WTC11 (cell line): ENCODE measurements around the gene DDX4. TPM values are rescaled to one million over a fixed set of nuclear protein-coding genes. Genes with fewer than 3 reads are reported as not detected.
A peak's percentile ranks its signal among the peaks of the same experiment; 100 is the strongest.

Source experiments
- ATAC-seq: fragments of 200-7000 bp; cut with Tn5 transposase; 2 replicates; pipeline ENCODE4 v1.10.0; 2021; ENCODE audit warnings: mild to moderate bottlenecking, moderate library complexity
- CTCF ChIA-PET: fragments of 300-600 bp; sonication (Branson Sonifier 250); formaldehyde crosslinking; loops from one replicate; lab custom pipeline; 2021; ENCODE audit warnings: antibody characterized with exemption; lab: Charles Lee
- POLR2A ChIA-PET: fragments of 350-600 bp; sonication (Branson Sonifier 250); formaldehyde crosslinking; loops from one replicate; lab custom pipeline; 2021; ENCODE audit warnings: antibody characterized with exemption; lab: Charles Lee
- DNase-seq: peaks from one replicate; pipeline ENCODE4 v3.0.0; 2021; ENCODE audit warnings: low spot score
- H3K27ac Mint-ChIP-seq: 2 replicates; pipeline ENCODE4 v1.8.0; 2021; ENCODE audit warnings: mixed read lengths
- H3K27me3 Mint-ChIP-seq: 2 replicates; pipeline ENCODE4 v1.8.0; 2021; ENCODE audit warnings: low read depth, mild to moderate bottlenecking, moderate library complexity, mixed read lengths
- H3K36me3 Mint-ChIP-seq: 2 replicates; pipeline ENCODE4 v1.8.0; 2021; ENCODE audit warnings: mixed read lengths
- H3K4me1 Mint-ChIP-seq: 2 replicates; pipeline ENCODE4 v1.8.0; 2022; ENCODE audit warnings: mixed read lengths
- H3K4me3 Mint-ChIP-seq: 2 replicates; pipeline ENCODE4 v1.8.0; 2021; ENCODE audit warnings: mild to moderate bottlenecking, moderate library complexity, mixed read lengths
- H3K9me3 Mint-ChIP-seq: 2 replicates; pipeline ENCODE4 v1.8.0; 2021; ENCODE audit warnings: mixed read lengths
- CTCF ChIP-seq: fragments of 200-600 bp; IDR thresholded peaks from 2 replicates; pipeline ENCODE4 v1.8.0; 2022; ENCODE audit warnings: antibody characterized with exemption
- GRHL2 ChIP-seq: fragments of 250-450 bp; sonication (Bioruptor Pico); IDR thresholded peaks from 2 replicates; pipeline ENCODE4 v1.8.0; 2022; ENCODE audit warnings: mild to moderate bottlenecking, moderate library complexity; ENCODE audit not compliant: insufficient replicate concordance, severe bottlenecking
- GTF2I ChIP-seq: fragments of 250-450 bp; sonication (Bioruptor Pico); conservative IDR thresholded peaks from 2 replicates; pipeline ENCODE4 v1.4.0; 2021; ENCODE audit warnings: mild to moderate bottlenecking
- JAZF1 ChIP-seq: fragments of 250-450 bp; sonication (Bioruptor Pico); IDR thresholded peaks from 2 replicates; pipeline ENCODE4 v1.9.0; 2021; ENCODE audit warnings: moderate library complexity, mild to moderate bottlenecking, inconsistent platforms
- NFYB ChIP-seq: sonication (generic); formaldehyde crosslinking; conservative IDR thresholded peaks from 2 replicates; pipeline ENCODE4 v1.8.0; 2022; ENCODE audit warnings: low read depth, missing genetic modification reagents
- NR3C1 ChIP-seq: sonication (generic); formaldehyde crosslinking; conservative IDR thresholded peaks from 2 replicates; pipeline ENCODE4 v1.8.1; 2023; ENCODE audit warnings: low read depth, mild to moderate bottlenecking, missing genetic modification reagents
- PRRX2 ChIP-seq: fragments of 250-450 bp; sonication (Bioruptor Pico); IDR thresholded peaks from 2 replicates; pipeline ENCODE4 v1.8.0; 2021; ENCODE audit warnings: mild to moderate bottlenecking
- RELA ChIP-seq: sonication (generic); formaldehyde crosslinking; IDR thresholded peaks from 2 replicates; pipeline ENCODE4 v1.8.1; 2022; ENCODE audit warnings: missing genetic modification reagents, mild to moderate bottlenecking, borderline replicate concordance
- STAT6 ChIP-seq: sonication (generic); formaldehyde crosslinking; conservative IDR thresholded peaks from 2 replicates; pipeline ENCODE4 v1.8.1; 2023; ENCODE audit warnings: mild to moderate bottlenecking, low read depth, missing genetic modification reagents, moderate library complexity
- USF1 ChIP-seq: sonication (generic); formaldehyde crosslinking; IDR thresholded peaks from 2 replicates; pipeline ENCODE4 v1.8.0; 2022; ENCODE audit warnings: mild to moderate bottlenecking, missing genetic modification reagents
- ZBTB21 ChIP-seq: sonication (generic); formaldehyde crosslinking; IDR thresholded peaks from 2 replicates; pipeline ENCODE4 v1.8.1; 2023; ENCODE audit warnings: mild to moderate bottlenecking, missing genetic modification reagents, borderline replicate concordance
- ZNF232 ChIP-seq: sonication (generic); formaldehyde crosslinking; IDR thresholded peaks from 2 replicates; pipeline ENCODE4 v1.8.0; 2022; ENCODE audit warnings: mild to moderate bottlenecking, missing genetic modification reagents
- ZNF416 ChIP-seq: fragments of 250-450 bp; sonication (Bioruptor Pico); IDR thresholded peaks from 2 replicates; pipeline ENCODE4 v1.9.0; 2021; ENCODE audit warnings: mild to moderate bottlenecking, inconsistent platforms
- ZNF425 ChIP-seq: fragments of 250-450 bp; sonication (Bioruptor Pico); conservative IDR thresholded peaks from 2 replicates; pipeline ENCODE4 v1.9.0; 2021; ENCODE audit warnings: mild to moderate bottlenecking
- total RNA-seq: library from RNA; stranded (reverse); gene quantifications from 3 replicates; pipeline ENCODE4 v1.2.3, GENCODE V29; 2021
- TF ChIP-seq, protein P1 (sequence below): sonication (generic); formaldehyde crosslinking; IDR thresholded peaks from 2 replicates; pipeline ENCODE4 v1.8.0; 2022; ENCODE audit warnings: missing genetic modification reagents
- TF ChIP-seq, protein P2 (sequence below): sonication (generic); formaldehyde crosslinking; IDR thresholded peaks from 2 replicates; pipeline ENCODE4 v1.8.1; 2022; ENCODE audit warnings: mild to moderate bottlenecking, missing genetic modification reagents, moderate library complexity, borderline replicate concordance
- TF ChIP-seq, protein P3 (sequence below): sonication (generic); formaldehyde crosslinking; IDR thresholded peaks from 2 replicates; pipeline ENCODE4 v1.8.1; 2023; ENCODE audit warnings: mild to moderate bottlenecking, missing genetic modification reagents, borderline replicate concordance
- TF ChIP-seq, protein P4 (sequence below): fragments of 250-450 bp; sonication (Bioruptor Pico); IDR thresholded peaks from 2 replicates; pipeline ENCODE4 v1.8.0; 2021; ENCODE audit warnings: mild to moderate bottlenecking

DDX4 gene
- total RNA-seq, 1 experiment from 2014 or later: not detected

DNA sequence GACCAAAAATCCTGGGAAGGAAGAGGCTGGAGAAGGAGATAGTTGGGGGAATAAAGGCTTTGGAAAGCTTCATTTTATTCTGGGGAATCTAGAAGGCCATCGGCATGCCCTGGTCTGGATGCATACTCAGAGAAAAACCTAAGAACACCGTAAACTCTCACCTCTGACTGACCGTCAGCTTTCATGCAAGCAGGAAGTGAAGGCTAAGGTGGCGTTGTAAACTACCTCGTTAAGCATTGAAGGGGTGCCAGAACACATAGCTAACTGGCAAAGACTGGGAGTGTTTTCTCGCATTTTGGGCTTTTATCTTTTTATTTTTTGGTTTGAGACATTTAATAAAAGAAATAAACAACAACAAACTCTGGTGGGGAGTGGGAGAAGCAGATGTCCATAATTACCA is 23.1 kb upstream of the DDX4 start:
- ATAC-seq: no peak
- peaks cover 19% of the 10 kb centered on the region for H3K36me3 Mint-ChIP-seq
- H3K9me3 Mint-ChIP-seq: peaks cover 41% of the 10 kb centered on the region
- peak overlapping the region; percentile 30; the same call in 1 of the 2 replicates for H3K27ac Mint-ChIP-seq
- H3K27me3 Mint-ChIP-seq: no peaks in the 10 kb centered on the region
- CTCF ChIA-PET: no interaction called here
- H3K4me3 Mint-ChIP-seq: no peak overlapping the region
- no peak for DNase-seq
- POLR2A ChIA-PET: no interaction called here
- peaks cover 17% of the 10 kb centered on the region for H3K4me1 Mint-ChIP-seq
- TF ChIP-seq USF1 (CRISPR knock-in tag) (no peak), CTCF (no peak), ZNF232 (CRISPR knock-in tag) (no peak), GRHL2 (CRISPR knock-in tag) (no peak), RELA (CRISPR knock-in tag) (no peak), NR3C1 (CRISPR knock-in tag) (no peak), ZNF425 (CRISPR knock-in tag) (no peak), STAT6 (no peak), GTF2I (CRISPR knock-in tag) (no peak), JAZF1 (CRISPR knock-in tag) (no peak), PRRX2 (CRISPR knock-in tag) (no peak), NFYB (no peak), ZNF416 (CRISPR knock-in tag) (no peak), ZBTB21 (CRISPR knock-in tag) (no peak)
- TF ChIP-seq, protein P1, sequence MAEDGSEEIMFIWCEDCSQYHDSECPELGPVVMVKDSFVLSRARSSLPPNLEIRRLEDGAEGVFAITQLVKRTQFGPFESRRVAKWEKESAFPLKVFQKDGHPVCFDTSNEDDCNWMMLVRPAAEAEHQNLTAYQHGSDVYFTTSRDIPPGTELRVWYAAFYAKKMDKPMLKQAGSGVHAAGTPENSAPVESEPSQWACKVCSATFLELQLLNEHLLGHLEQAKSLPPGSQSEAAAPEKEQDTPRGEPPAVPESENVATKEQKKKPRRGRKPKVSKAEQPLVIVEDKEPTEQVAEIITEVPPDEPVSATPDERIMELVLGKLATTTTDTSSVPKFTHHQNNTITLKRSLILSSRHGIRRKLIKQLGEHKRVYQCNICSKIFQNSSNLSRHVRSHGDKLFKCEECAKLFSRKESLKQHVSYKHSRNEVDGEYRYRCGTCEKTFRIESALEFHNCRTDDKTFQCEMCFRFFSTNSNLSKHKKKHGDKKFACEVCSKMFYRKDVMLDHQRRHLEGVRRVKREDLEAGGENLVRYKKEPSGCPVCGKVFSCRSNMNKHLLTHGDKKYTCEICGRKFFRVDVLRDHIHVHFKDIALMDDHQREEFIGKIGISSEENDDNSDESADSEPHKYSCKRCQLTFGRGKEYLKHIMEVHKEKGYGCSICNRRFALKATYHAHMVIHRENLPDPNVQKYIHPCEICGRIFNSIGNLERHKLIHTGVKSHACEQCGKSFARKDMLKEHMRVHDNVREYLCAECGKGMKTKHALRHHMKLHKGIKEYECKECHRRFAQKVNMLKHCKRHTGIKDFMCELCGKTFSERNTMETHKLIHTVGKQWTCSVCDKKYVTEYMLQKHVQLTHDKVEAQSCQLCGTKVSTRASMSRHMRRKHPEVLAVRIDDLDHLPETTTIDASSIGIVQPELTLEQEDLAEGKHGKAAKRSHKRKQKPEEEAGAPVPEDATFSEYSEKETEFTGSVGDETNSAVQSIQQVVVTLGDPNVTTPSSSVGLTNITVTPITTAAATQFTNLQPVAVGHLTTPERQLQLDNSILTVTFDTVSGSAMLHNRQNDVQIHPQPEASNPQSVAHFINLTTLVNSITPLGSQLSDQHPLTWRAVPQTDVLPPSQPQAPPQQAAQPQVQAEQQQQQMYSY (CRISPR knock-in tag): no peak
- TF ChIP-seq, protein P2, sequence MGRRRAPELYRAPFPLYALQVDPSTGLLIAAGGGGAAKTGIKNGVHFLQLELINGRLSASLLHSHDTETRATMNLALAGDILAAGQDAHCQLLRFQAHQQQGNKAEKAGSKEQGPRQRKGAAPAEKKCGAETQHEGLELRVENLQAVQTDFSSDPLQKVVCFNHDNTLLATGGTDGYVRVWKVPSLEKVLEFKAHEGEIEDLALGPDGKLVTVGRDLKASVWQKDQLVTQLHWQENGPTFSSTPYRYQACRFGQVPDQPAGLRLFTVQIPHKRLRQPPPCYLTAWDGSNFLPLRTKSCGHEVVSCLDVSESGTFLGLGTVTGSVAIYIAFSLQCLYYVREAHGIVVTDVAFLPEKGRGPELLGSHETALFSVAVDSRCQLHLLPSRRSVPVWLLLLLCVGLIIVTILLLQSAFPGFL (CRISPR knock-in tag): no peak
- TF ChIP-seq, protein P3, sequence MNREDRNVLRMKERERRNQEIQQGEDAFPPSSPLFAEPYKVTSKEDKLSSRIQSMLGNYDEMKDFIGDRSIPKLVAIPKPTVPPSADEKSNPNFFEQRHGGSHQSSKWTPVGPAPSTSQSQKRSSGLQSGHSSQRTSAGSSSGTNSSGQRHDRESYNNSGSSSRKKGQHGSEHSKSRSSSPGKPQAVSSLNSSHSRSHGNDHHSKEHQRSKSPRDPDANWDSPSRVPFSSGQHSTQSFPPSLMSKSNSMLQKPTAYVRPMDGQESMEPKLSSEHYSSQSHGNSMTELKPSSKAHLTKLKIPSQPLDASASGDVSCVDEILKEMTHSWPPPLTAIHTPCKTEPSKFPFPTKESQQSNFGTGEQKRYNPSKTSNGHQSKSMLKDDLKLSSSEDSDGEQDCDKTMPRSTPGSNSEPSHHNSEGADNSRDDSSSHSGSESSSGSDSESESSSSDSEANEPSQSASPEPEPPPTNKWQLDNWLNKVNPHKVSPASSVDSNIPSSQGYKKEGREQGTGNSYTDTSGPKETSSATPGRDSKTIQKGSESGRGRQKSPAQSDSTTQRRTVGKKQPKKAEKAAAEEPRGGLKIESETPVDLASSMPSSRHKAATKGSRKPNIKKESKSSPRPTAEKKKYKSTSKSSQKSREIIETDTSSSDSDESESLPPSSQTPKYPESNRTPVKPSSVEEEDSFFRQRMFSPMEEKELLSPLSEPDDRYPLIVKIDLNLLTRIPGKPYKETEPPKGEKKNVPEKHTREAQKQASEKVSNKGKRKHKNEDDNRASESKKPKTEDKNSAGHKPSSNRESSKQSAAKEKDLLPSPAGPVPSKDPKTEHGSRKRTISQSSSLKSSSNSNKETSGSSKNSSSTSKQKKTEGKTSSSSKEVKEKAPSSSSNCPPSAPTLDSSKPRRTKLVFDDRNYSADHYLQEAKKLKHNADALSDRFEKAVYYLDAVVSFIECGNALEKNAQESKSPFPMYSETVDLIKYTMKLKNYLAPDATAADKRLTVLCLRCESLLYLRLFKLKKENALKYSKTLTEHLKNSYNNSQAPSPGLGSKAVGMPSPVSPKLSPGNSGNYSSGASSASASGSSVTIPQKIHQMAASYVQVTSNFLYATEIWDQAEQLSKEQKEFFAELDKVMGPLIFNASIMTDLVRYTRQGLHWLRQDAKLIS: no peak
- TF ChIP-seq, protein P4, sequence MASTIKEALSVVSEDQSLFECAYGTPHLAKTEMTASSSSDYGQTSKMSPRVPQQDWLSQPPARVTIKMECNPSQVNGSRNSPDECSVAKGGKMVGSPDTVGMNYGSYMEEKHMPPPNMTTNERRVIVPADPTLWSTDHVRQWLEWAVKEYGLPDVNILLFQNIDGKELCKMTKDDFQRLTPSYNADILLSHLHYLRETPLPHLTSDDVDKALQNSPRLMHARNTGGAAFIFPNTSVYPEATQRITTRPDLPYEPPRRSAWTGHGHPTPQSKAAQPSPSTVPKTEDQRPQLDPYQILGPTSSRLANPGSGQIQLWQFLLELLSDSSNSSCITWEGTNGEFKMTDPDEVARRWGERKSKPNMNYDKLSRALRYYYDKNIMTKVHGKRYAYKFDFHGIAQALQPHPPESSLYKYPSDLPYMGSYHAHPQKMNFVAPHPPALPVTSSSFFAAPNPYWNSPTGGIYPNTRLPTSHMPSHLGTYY (CRISPR knock-in tag): no peak
